GM19395 (cell line): Measurements from ENCODE around the gene B4GALT4.
"Not testable (repeated sequence)": the region's sequence is repeated elsewhere in the genome, so short reads cannot be mapped to it uniquely, and the experiment has no call there.

Source experiments
- ATAC-seq: cut with Tn5 transposase; IDR thresholded peaks from one replicate; pipeline ENCODE4 v1.9.1; 2021; ENCODE audit warnings: mild to moderate bottlenecking, moderate library complexity; ENCODE audit not compliant: unreplicated experiment

The B4GALT4 gene

GRCh38 chr3:119240591-119241434, at the start of gene B4GALT4:
TSS of gene B4GALT4 (minus strand) at chr3:119240878. CDS start at chr3:119230099, 10,779 bp downstream.
- peak; percentile 84 for ATAC-seq

- ATAC-seq: no peak
These were observed 48.7 kb upstream of the B4GALT4 start for GRCh38 chr3:119289404-119289770.

- no peak for ATAC-seq
These were observed 48.2 kb upstream of the B4GALT4 start for GRCh38 chr3:119288669-119289403.

GRCh38 chr3:119279584-119280243, 39.0 kb upstream of the B4GALT4 start:
- no peak for ATAC-seq

GRCh38 chr3:119279101-119279554, 38.5 kb upstream of the B4GALT4 start:
- no peak for ATAC-seq

- no peak for ATAC-seq
These were observed 36.0 kb upstream of the B4GALT4 start for GRCh38 chr3:119276680-119277079.

- not testable (repeated sequence) for ATAC-seq
These were observed 29.5 kb upstream of the B4GALT4 start for GRCh38 chr3:119270212-119270611.

GRCh38 chr3:119261055-119261454, 20.4 kb upstream of the B4GALT4 start:
- ATAC-seq: no peak

- ATAC-seq: no peak
These were observed 19.1 kb upstream of the B4GALT4 start for GRCh38 chr3:119259821-119260220.

- peak; percentile 95 for ATAC-seq
These were observed 18.2 kb upstream of the B4GALT4 start for GRCh38 chr3:119258915-119259314.

- peak; percentile 64 for ATAC-seq
These were observed 17.2 kb upstream of the B4GALT4 start for GRCh38 chr3:119257654-119258410.

- ATAC-seq: no peak
These were observed 16.4 kb upstream of the B4GALT4 start for GRCh38 chr3:119257111-119257510.

- ATAC-seq: no peak
These were observed 14.5 kb upstream of the B4GALT4 start for GRCh38 chr3:119255214-119255613.

- ATAC-seq: no peak
These were observed 5.1 kb upstream of the B4GALT4 start for GRCh38 chr3:119245778-119246177.

- ATAC-seq: no peak
These were observed 3.0 kb upstream of the B4GALT4 start for GRCh38 chr3:119243712-119244111.

GRCh38 chr3:119243058-119243529, 2.4 kb upstream of the B4GALT4 start:
- not testable (repeated sequence) for ATAC-seq

- not testable (repeated sequence) for ATAC-seq
These were observed 1.8 kb upstream of the B4GALT4 start for GRCh38 chr3:119242387-119243057.

- peak; percentile 23 for ATAC-seq
These were observed 532 bp downstream of the B4GALT4 start for GRCh38 chr3:119240101-119240590.

GRCh38 chr3:119239206-119239820, 1.4 kb downstream of the B4GALT4 start:
- ATAC-seq: no peak
